Mucosa of gallbladder (tissue), 1 donor: ENCODE data around the gene KRTAP10-8. TPM values are rescaled to one million over a fixed set of nuclear protein-coding genes. Genes with fewer than 3 reads are reported as not detected.

Source experiments
- total RNA-seq: library from RNA; stranded (reverse); gene quantifications from one replicate; pipeline ENCODE4 v1.2.1, GENCODE V29; 2021
- donor health status: DM: no; HTN: no; CAD: no.

The KRTAP10-8 gene
- total RNA-seq, 1 donor from 2014 or later = not detected

Other genes with a start within 250 kb of the KRTAP10-8 start
- gene LRRC3, start 156.6 kb upstream of the KRTAP10-8 start, total RNA-seq = 15.6 TPM
- gene KRTAP10-1, start 71.9 kb upstream of the KRTAP10-8 start, total RNA-seq = not detected
- not detected for gene KRTAP10-2, start 60.6 kb upstream of the KRTAP10-8 start, total RNA-seq
- not detected for gene KRTAP10-3, start 53.3 kb upstream of the KRTAP10-8 start, total RNA-seq
- not detected for gene KRTAP10-4, start 38.4 kb upstream of the KRTAP10-8 start, total RNA-seq
- gene KRTAP10-5, start 31.5 kb upstream of the KRTAP10-8 start, total RNA-seq = not detected
- gene KRTAP10-6, start 19.6 kb upstream of the KRTAP10-8 start, total RNA-seq = not detected
- not detected for gene KRTAP10-7, start 11.5 kb upstream of the KRTAP10-8 start, total RNA-seq
- not detected for gene KRTAP10-9, start 15.0 kb downstream of the KRTAP10-8 start, total RNA-seq
- not detected for gene KRTAP10-10, start 25.3 kb downstream of the KRTAP10-8 start, total RNA-seq
- gene KRTAP10-11, start 34.3 kb downstream of the KRTAP10-8 start, total RNA-seq = not detected
- not detected for gene KRTAP12-4, start 42.6 kb downstream of the KRTAP10-8 start, total RNA-seq
- not detected for gene KRTAP12-3, start 45.9 kb downstream of the KRTAP10-8 start, total RNA-seq
- gene KRTAP12-2, start 54.8 kb downstream of the KRTAP10-8 start, total RNA-seq = not detected
- not detected for gene KRTAP12-1, start 70.1 kb downstream of the KRTAP10-8 start, total RNA-seq
- gene KRTAP10-12, start 85.1 kb downstream of the KRTAP10-8 start, total RNA-seq = not detected
- 0.06 TPM for gene TSPEAR, start 99.5 kb downstream of the KRTAP10-8 start, total RNA-seq
- 74.4 TPM for gene UBE2G2, start 189.7 kb downstream of the KRTAP10-8 start, total RNA-seq
- 70.5 TPM for gene SUMO3, start 206.0 kb downstream of the KRTAP10-8 start, total RNA-seq